Measurements from ENCODE around the gene SYCP3. TPM values are rescaled to one million over a fixed set of nuclear protein-coding genes. Genes with fewer than 3 reads are reported as not detected.

The SYCP3 gene
- total and polyA plus RNA-seq, 2 of the 8 experiments (the other 6 are each of a cell fraction or from before 2014, with no cell fraction given): 0.02 to 0.07 TPM

DNA sequence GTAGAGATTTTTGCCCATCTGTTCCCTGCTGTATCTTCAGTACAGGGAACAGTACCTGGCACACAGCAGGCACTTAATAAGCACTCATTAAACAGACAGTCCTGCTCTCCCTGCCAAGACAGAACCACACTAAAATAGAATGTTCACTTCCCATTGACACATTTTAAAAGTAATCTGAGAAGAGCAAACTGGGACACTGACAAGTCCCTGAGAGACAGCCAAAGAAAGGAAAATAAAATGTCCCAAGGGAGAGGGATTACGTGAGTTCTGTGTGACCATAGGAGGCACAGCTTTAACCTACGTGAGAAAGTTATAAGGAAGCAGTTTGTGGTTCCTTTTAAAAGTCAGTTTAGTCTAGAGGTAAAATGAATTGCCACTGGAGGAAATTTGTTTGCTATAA is 43.9 kb upstream of the SYCP3 start:
- Histone ChIP-seq H3K9me3 (ENCODE audit: insufficient read depth in 2 of 2, low read depth in 1 of 2, low read length in 1 of 2) (no peaks in the 10 kb centered on the region), H2BK5ac (ENCODE audit: low read depth, low read length) (no peak overlapping the region), H3K9ac (replicated peaks in 1 of 4; ENCODE audit: extremely low read depth in 1 of 4, low read depth in 3 of 4, low read length in 3 of 4) (no peak overlapping the region; a peak in 1 of 7 replicates), H3K36me3 (ENCODE audit: control insufficient read depth in 2 of 4, insufficient read depth in 4 of 4, low read length in 3 of 4) (peaks cover 0 to 39% (median 12%) of the 10 kb centered on the region in 4 experiments; a peak in 7 of 8 replicates), H3K56ac (replicated peaks; ENCODE audit: insufficient read length, low read depth, low read length) (no peak overlapping the region), H3K4ac (replicated peaks; ENCODE audit: insufficient read length, low read depth, low read length) (no peak overlapping the region), H3K27ac (ENCODE audit: low read depth, low read length) (no peak overlapping the region), H4K91ac (replicated peaks; ENCODE audit: insufficient read length, low read length) (peak overlapping the region; percentile 25), H4K20me1 (replicated peaks in 1 of 2; ENCODE audit: control insufficient read depth in 1 of 2, insufficient read depth in 2 of 2, low read length in 2 of 2) (peaks cover 0 to 2% of the 10 kb centered on the region in 2 experiments), H3K79me2 (ENCODE audit: control insufficient read depth in 1 of 2, insufficient read depth in 2 of 2, low read length in 2 of 2) (no peaks in the 10 kb centered on the region), H3K4me1 (replicated peaks in 1 of 4; ENCODE audit: control insufficient read depth in 3 of 4, insufficient read depth in 4 of 4, low read length in 3 of 4) (no peaks in the 10 kb centered on the region), H2BK20ac (ENCODE audit: low read length) (no peak overlapping the region), H2AK5ac (ENCODE audit: low read depth, low read length) (no peak overlapping the region), H3K79me1 (ENCODE audit: low read depth, low read length) (no peaks in the 10 kb centered on the region), H2AFZ (ENCODE audit: low read length) (no peak overlapping the region), H3K18ac (ENCODE audit: extremely low read depth, low read length) (no peak overlapping the region), H2BK15ac (ENCODE audit: low read length) (no peak overlapping the region), H2BK12ac (ENCODE audit: low read depth, low read length) (no peak overlapping the region), H3K23ac (ENCODE audit: insufficient read length) (no peak overlapping the region), H3K23me2 (ENCODE audit: low read depth, low read length) (no peaks in the 10 kb centered on the region), H3K4me2 (ENCODE audit: insufficient read depth in 1 of 2, low read depth in 2 of 2, low read length in 2 of 2) (no peak overlapping the region), H3K4me3 (ENCODE audit: extremely low read depth in 1 of 4, insufficient read depth in 2 of 4, low read depth in 3 of 4, low read length in 4 of 4) (no peak overlapping the region), H4K5ac (ENCODE audit: insufficient read length, low read depth, low read length) (no peak overlapping the region), H3K14ac (ENCODE audit: insufficient read length) (no peak overlapping the region), H4K8ac (ENCODE audit: extremely low read depth, insufficient read depth, low read length) (no peak overlapping the region), H3K27me3 (replicated peaks in 1 of 4; ENCODE audit: control insufficient read depth in 3 of 4, extremely low read depth in 1 of 4, insufficient read depth in 3 of 4, low read length in 3 of 4) (no peaks in the 10 kb centered on the region), H2BK120ac (replicated peaks; ENCODE audit: low read depth, low read length) (no peak overlapping the region)
- POLR2A ChIA-PET (ENCODE audit: partially characterized antibody): interaction anchor here (1.4 kb wide), 1 partner anchor 10 kb away, joined by 7 read pairs; no protein-coding TSS in a partner anchor
- CTCF ChIA-PET (ENCODE audit: partially characterized antibody): interaction anchor here (1.2 to 2.3 kb wide), 3 partner anchors 10 to 57 kb away, joined by 4 to 16 read pairs (median 7); no protein-coding TSS in a partner anchor
- 92% methylated on average over 2 of the region's 2 CpGs; no CpG with 5 or more reads in 1 of the 2 experiments for WGBS, 2 experiments (ENCODE audit: extremely low coverage in 1 of 2, insufficient coverage in 1 of 2, insufficient read length in 1 of 2, insufficient replicate concordance in 2 of 2, low coverage in 1 of 2, low lambda C conversion rate in 2 of 2, missing lambda C conversion rate in 1 of 2)
- DNase-seq (ENCODE audit: low read depth in 1 of 2, low spot score in 2 of 2) (no peak), FAIRE-seq (no peak)
- TF ChIP-seq TCF12 (IDR thresholded peaks at IDR 0.05; ENCODE audit: low read depth, low read length): no peak
- no peak for TF ChIP-seq JUND (IDR thresholded peaks at IDR 0.05; ENCODE audit: low read length)
- no peak for TF ChIP-seq TBP (IDR thresholded peaks at IDR 0.05; ENCODE audit: low read depth, low read length)
- no peak for TF ChIP-seq RBBP5 (IDR thresholded peaks at IDR 0.05; ENCODE audit: borderline replicate concordance, low read depth, low read length)
- no peak for TF ChIP-seq HDAC2 (IDR thresholded peaks at IDR 0.05; ENCODE audit: borderline replicate concordance in 1 of 2, low read depth in 2 of 2, low read length in 2 of 2)
- TF ChIP-seq SIRT6 (IDR thresholded peaks at IDR 0.05; ENCODE audit: low read length): no peak
- TF ChIP-seq BACH1 (IDR thresholded peaks at IDR 0.05; ENCODE audit: low read length): no peak
- no peak for TF ChIP-seq NRF1 (IDR thresholded peaks at IDR 0.05; ENCODE audit: low read depth, low read length)
- TF ChIP-seq SIN3A (conservative IDR thresholded peaks at IDR 0.05 in 1 of 2, IDR thresholded peaks at IDR 0.05 in 1 of 2; ENCODE audit: low read depth in 1 of 2, low read length in 2 of 2): no peak
- TF ChIP-seq, protein P1, sequence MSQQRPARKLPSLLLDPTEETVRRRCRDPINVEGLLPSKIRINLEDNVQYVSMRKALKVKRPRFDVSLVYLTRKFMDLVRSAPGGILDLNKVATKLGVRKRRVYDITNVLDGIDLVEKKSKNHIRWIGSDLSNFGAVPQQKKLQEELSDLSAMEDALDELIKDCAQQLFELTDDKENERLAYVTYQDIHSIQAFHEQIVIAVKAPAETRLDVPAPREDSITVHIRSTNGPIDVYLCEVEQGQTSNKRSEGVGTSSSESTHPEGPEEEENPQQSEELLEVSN (IDR thresholded peaks at IDR 0.05): no peak
- TF ChIP-seq SUZ12 (IDR thresholded peaks at IDR 0.05; ENCODE audit: low read length): no peak
- TF ChIP-seq RNF2 (IDR thresholded peaks at IDR 0.05; ENCODE audit: borderline replicate concordance, low read depth, low read length, missing control alignments, poor library complexity, severe bottlenecking): no peak
- no peak for TF ChIP-seq CBX8 (IDR thresholded peaks at IDR 0.05; ENCODE audit: borderline replicate concordance, low read depth, low read length)

Measured in H1 (cell line).